NCI-H1417 treated with DMSO at 0.1 percent for 48 hours (cell line): ENCODE measurements around the gene DMRTB1.

Experiments
- DNase-seq: peaks from one replicate; lab custom pipeline; 2025; lab: John Stamatoyannopoulos, UW

DMRTB1 gene

DNA sequence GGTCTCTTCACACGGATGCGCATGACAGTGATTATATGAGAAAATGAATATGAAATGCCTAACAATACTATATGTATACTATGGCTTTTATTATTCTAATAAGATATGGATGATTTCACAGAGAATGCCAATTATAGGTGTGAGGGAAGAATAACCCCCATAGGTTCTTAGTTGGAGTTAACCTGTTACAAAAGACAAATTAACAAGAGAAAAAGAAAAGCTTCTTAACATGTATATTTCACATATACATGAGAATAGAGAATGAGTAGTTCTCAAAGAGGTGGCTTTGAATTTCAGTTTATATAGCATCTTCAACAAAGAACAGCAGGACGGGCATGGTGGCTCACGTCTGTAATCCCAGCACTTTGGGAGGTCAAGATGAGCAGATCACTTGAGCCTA, 24.0 kb upstream of the DMRTB1 start:
- no peak for DNase-seq

DNA sequence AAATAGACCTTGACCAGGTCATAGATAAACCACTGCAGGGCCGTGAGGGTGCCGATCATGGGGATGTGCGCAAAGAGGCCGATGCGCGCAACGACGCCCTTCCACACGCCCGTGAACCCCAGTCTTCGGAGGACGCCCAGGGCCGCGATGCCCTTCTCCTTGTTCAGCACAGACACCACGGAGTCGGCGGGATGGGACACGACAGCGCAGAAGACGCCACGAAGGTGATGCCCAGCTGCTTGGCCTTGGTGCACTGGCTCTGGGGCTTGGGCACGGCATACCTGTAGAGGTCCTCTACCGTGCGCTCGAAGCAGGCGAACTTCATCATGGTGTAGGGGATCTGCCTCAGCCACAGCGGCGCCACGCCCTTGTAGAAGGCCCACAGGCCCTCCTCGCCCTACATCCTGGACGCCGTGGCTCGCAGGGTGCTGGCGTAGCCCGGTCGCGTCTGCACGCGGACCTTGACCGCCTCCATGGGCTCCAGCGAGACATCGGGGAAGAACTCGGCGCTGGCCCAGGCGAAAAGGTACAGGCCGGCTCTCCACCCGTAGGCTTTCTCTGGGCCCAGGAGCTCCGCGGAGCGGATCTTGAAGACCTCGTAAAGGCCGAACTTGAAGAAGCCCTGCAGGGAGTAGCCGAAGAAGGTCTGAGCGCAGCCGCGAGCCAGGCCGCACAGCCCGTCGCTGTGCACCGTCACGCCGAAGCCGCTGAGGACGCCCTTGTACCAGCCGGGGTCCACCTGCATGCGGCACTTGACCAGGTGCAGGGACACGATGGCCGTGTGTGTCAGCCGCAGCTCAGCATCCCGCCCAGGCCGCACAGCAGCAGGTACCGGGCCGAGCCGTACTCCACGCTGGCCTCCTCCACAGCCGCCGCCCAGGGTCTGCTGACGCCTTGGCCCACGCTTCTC, 20.5 kb upstream of the DMRTB1 start:
- no peak for DNase-seq

DNA sequence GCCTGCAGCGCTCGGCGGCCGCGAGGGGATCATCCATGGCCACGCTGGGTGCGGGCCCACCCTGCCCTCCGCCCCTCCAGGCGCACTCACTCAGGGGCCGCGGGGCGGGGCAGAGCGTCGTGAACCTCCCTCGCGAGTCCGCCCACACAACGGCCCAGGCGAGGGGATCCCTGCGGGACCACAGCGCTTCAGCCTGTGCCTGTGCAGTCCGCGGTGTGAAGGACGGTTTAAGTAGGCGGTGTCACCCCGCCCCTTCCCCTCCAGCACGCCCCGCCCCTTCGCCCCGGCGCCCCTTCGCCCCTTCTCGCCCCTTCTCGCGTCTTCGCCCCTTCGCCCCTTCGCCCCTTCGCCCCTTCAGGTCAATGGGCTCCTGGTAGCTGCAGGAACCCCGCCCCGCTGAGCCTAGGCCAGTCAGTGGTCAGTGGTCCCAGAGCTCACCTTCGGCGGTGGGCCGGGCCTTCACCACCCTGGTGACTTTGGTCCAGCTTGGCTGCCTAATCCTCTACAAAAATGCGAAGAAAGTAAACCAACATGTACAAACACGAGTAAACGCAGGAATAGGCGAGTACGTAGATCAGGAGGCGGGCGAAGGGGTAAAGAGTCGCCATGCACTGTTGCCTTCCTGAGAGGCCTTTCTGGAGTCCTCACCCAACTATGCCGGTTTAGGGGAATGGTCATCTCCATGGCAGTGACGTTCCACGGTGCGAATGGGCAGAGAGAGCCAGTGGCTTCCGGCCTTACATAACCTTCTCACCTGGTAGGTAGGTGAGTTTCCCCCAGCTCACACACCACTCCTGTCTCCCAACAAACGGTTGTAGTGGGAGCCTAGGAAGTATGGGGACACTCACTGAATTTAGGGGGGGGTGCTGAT, 19.6 kb upstream of the DMRTB1 start:
- no peak for DNase-seq

DNA sequence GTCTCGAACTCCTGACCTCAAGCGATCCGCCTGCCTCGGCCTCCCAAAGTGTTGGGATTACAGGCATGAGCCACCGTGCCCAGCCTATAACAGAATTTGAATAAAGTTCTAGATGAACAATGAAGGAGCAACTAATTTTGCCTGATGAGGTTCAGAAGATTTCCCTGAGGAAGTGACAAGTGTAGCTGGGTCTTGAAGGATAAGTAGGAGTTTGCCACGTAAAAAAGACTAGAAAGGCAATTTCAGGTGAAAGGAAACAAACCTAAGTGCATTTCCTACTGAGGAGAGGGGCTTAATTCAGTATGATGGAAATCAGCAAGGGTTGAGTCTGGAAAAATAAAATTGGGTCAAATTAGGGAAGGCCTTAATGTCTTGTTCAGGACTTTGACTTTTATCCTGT, 18.6 kb upstream of the DMRTB1 start:
- DNase-seq = no peak

DNA sequence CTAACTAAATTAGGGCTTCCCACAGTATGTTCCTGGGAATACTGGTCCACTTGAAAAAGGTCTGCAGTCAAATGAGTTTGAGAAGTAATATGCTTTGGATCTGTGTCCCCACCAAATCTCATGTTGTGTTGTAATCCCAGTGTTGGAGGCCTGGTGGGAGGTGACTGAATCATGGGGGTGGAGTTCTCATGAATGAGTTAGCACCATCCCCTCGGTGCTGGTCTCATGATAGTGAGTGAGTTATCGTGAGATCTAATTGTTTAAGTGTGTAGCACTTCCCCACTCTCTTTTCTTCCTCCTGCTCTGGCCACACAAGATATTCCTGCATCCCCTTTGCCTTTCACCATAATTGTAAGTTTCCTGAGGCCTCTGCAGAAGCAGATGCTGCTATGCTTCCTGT, 16.9 kb upstream of the DMRTB1 start:
- no peak for DNase-seq

DNA sequence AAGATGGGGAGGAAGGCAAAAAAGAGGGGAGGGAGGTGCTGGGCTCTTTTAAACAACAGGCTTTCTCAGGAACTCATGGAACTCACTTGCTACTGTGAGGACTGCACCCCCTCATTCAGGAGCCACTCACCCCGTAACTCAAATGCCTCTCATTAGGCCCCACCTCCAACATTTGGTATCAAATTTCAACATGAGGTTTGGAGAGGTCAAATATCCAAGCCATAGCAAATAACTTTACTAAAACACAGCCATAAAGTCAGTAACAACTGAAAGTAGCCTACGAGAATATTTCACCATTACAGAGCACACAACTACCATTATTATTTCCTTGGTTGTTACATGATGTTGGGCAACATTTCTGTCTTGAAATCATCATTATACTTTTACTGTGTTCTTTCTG, 13.1 kb upstream of the DMRTB1 start:
- DNase-seq = no peak

DNA sequence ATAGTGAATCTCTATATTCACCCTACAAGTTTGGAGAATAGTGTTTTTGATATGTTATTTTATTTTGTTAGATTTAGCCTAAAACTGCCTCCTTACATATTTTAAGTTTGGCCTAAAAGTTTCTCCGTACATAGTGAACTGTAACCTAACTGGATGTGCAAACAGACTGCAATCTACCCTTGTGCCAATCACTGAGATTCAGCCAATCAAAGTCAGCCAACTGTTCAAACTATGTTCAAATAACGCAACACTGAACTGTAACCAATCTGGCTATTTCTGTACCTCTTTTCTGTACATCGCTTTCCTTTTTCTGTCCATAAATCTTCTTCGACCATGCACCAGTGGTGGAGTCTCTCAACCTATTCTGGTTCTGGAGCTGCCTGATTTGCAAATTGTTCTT, 11.8 kb upstream of the DMRTB1 start:
- no peak for DNase-seq

DNA sequence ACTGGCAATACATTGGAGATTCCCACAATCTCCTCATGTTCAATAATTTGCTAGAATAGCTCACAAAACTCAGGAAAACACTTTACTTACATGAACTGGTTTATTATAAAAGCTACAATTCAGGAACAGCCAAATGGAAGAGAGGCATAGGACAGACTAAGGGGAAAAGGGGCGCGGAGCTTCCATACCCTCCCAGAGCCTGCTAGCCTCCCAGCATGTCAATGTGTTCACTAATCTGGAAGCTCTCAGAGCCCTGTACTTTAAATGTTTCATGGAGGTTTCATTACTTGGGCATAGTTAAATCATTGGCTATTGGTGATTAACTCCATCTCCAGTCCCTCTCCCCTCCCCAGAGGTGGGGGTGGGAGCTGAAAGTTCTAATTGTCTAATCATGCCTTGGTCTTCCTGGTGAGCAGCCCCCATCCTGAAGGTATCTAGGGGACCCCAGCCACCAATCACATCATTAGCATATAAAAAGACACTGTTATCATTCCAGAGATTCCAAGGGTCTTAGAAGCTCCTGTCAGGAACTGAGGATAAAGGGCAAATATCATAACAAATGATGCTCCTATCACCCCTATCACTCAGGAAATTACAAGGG, 10.9 kb upstream of the DMRTB1 start:
- no peak for DNase-seq

DNA sequence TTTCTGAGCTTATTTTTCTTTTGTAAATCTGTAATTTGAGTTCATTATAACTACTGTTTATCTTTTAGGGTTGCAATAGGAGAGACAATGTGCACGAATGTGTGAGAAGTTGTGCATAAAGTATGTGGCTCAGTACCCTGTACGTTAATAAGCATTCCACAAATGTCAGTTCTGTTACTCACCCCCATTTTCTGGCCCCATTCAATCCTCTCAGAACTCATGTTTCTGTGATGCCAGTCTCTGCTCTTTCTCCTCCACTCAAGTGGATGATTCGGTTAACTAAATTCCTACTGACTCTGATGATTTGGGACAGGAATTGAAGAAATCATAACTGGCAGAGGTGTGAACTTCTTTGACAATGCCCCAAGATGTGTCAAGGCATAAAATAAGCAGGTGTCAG, 10.2 kb upstream of the DMRTB1 start:
- DNase-seq = no peak

DNA sequence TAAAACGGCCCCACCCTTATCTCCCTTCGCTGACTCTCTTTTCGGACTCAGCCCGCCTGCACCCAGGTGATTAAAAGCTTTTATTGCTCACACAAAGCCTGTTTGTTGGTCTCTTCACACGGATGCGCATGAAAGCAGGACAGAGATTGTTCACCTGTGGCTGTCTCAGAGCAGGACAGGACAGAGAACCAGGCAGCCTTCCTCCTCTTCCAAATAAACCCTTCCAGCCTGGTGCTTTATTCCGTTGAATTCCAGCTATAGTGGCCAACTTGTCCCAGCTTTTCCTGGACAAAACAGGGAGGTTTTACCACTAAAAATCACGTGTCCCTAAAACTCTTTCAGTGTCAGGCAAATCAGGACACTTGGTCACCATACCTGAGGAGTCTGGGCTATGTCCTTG, 9.5 kb upstream of the DMRTB1 start:
- no peak for DNase-seq

DNA sequence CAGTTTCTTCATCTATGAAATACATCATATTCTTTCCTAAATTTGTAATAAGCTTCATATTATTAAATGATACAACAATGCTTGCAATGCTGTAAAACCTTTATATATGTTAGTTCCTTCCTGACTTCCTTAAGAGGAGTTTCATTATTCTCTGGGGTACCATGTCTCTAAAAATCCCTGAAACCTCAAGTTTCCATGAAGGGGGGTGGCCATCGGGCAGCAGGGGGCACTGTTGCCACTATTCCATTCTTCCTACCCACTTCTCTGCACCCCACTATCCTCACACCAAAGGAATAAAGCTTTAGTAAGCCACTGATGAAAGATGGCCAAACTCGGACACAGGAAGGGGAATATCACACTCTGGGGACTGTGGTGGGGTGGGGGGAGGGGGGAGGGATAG, 9.0 kb upstream of the DMRTB1 start:
- no peak for DNase-seq

DNA sequence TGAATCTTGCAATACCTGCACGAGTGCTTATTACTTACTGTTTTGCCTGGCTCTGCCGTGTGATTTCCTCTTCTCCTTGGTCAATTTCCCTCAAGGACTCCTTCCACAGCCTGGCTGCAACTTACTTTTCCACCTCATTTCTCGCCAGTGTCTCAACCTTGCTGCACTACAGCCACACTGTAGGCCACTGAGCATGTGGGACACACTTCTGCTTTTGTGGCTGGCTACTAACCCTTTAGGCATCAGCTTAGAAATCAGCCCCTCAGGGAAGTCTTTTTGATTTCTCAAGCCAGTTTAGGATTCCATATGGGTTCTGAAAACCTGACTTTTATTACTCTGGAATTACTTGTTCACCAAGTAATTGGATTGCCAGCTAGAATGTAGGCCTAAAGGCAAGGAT, 5.2 kb upstream of the DMRTB1 start:
- DNase-seq = no peak

DNA sequence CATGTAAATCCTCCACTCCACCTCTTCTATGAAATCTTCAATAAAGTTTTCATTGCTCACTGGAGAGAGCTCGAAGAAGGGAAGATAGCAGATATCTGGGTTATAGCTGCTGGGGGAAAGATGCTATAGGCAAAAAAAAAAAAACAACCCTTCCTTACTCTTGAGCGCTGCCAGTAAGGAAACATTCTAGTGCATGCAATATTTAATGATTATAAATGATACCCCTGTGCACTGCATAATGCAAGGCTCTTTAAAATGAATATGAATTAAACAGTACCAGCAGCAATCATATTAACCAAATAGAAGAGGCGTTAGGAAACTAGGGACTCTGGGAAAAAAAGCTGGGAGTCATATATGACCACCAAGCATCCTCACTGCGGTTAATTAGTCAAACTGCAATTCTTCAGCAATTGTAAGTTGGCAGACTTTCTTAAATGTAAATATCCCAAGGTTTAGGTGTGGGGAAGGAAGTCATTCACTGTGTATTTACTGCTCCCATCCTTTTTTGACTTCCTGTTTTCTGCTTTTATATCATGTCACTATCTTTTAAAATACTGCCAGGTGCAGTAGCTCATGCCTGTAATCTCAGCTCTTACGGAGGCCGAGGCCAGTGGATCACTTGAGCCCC, 3.7 kb upstream of the DMRTB1 start:
- no peak for DNase-seq

DNA sequence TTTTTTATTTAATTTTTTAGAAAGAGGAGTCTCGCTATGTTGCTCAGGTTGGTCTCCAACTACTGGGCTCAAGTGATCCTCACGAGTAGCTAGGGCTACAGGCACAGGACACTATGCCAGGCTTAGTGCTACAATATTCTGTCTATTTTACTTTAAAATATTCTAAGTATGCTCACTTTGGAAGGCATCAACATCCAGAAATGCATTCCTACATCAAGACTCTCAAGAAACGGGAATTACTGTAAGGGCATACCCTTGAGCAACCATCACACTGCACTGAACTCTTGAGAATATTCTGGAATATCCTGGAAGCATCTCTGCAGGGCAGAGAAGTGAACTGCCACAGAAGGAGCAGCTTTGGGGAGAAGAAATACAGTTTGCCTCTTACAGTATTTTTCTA, 565 bp upstream of the DMRTB1 start:
- DNase-seq = no peak

DNA sequence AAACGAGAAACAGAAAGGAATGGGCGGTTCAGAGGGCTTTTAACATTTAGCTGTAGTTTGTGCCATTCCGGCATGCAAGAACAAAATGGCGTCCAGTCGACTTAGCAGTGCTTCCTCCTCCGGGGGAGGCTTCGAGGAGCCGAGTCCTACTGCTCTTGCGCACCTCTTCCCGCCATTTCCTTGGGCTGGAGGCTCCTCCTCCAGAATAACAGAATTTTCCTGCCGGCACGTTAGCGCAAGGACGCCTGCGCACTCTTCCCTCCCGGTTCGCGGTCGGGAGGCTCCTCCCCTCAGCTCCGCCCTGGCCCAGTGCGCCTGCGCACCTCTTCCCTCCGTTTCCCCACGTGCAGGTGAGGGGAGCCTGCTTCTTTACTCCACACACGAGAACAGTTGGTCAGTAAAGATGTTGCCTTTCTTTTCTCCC, 1.0 kb downstream of the DMRTB1 start:
- DNase-seq = no peak

DNA sequence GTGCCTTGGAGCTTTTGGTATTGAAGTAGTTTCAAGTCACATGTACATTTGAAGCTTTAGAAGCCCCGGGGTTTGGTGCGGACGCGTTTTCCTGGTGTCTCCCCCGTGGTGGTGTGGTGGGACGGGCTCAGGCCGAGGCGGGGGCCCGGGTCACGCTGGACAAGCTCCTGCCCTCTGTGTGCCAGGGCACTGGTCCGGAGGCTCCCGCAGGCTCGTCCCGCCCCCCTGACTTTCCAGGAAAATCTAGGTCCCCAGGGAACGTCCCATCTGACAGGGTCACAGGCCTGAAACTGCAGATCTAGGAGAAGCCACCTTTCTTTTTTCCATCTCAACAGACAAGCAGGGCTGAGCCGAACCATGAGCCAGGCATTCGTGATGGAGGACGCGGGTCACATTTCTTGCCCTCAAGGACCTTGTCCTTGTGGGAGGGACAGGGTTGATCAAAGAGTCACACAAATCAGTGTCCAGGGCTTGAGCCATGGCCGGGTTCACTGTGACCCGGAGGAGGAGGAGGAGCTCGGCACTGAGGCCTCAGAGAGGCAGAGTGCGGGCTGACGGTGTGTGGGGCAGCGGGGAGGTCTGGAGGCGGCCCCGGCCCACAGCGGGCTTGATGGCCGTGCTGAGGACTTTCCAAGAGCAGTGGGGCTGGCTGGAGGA, 1.6 kb downstream of the DMRTB1 start:
- no peak for DNase-seq

DNA sequence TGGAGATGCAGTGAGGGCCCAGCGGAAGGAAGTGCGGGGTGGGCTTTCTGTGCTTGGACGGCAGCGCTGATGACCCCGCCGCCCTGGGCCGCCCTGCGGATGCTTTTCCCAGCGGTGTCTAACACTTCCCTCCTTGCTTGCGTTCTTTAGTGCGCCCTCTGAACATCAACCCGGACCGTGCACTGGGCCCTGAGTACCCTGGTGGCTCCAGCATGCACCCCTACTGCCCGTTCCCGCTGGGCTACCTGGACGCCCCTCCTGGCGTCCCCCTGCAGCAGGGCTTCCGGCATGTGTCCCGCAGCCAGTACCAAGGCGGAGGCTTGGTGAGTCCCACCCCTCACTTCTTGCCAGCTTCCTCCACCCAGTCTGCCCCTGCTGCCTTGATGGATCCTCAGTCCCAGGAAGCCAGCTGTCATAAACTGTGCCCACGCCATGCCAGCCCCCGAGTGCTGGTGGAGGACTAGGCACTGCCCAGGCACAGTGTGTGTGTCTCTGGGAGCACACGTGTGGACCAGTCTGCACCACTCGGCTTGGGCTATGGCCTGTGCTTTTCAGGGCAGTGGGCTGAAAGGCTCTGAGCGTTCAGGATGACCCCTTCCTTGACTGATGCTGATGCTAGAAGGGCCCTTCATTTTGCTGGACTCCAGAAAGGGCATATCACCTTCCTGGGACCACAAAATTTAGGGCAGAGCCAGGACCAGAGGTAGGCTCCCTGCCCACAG, 2.3 kb downstream of the DMRTB1 start:
- no peak for DNase-seq

DNA sequence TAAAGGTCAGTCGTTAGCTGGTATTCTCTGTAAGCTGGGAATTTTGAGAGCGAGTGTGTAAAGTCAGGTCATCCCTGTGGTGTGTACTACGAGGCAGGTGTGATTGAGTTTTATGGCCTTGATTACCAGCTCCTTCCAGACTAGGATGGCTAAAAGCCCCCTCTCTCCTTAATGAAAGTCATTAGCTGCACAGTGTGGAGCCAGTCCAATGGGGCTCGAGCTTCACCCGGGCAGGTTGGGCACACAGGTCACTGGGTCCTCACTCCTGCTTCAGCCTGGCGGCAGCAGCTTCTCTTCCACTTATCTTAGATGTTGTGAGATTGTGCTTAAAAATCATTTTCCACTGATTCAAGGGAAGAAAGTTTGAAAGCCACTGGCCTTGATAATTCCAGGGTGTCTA, 3.0 kb downstream of the DMRTB1 start:
- DNase-seq = no peak

DNA sequence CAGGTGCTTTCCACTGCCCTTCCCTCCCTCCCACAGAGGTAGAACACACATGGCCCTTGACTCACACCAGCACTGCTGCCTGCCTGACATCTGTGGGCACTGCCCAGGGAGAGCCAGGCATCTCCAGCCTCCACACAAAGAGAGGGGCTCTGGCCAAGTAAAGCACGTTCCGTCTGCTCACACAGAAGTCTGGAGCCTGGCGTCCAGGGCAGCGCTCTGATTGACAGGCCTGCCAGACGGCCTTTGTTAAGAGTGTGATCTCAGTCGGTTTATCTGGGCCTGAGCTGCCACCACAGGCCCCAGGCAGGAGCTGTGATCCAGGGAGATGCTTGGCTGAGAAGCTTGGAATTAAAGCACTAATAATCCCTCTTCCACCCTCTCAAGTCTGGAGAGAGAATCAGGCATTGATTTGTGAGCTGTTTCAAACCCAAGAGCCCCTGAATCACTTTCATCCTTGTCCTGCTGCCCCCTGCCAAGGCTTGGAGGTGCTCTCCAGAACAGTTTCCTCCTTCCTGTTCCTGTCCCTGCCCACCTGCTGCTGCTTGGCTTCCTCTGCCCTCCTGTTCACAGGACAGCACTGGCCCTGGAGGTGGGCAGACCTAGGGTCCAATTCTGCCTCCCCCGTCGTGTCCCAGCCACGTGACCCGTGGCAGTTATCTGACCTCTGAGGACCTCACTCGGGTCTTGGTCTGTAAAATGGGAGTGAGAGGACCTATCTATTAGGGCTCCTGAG, 3.7 kb downstream of the DMRTB1 start:
- DNase-seq = no peak
